OCI-LY7 (cell line): Measurements from ENCODE around the gene PRR15L. TPM values are rescaled to one million over a fixed set of nuclear protein-coding genes. Genes with fewer than 3 reads are reported as not detected.

Experiments
- BruUV-seq: library from RNA; stranded (reverse); fragments of 400-500 nt; replicated peaks from 2 replicates; lab custom pipeline; 2021; lab: Mats Ljungman, UMichigan
- CTCF ChIA-PET: fragments of 300-600 bp; sonication (Branson Sonifier 250); formaldehyde crosslinking; loops from one replicate; lab custom pipeline; 2022; ENCODE audit warnings: antibody characterized with exemption; ENCODE audit not compliant: unreplicated experiment; lab: Charles Lee
- POLR2A ChIA-PET: fragments of 300-600 bp; sonication (Branson Sonifier 250); formaldehyde crosslinking; loops from one replicate; lab custom pipeline; 2022; ENCODE audit warnings: antibody characterized with exemption; lab: Charles Lee
- DNase-seq: peaks from one replicate; pipeline ENCODE4 v3.0.0-alpha.2; 2015; ENCODE audit warnings: low spot score
- H2AFZ ChIP-seq: fragments of 200-600 bp; sonication (generic), shearing (Covaris generic); 2 replicates; pipeline ENCODE4 v1.6.1; 2014; ENCODE audit warnings: mild to moderate bottlenecking, antibody characterized with exemption, low read length, moderate library complexity
- H3K27ac ChIP-seq: fragments of 200-600 bp; sonication (generic); 2 replicates; pipeline ENCODE4 v1.5.1; 2014; ENCODE audit warnings: mixed run types, low read depth, mild to moderate bottlenecking, moderate library complexity, low read length, inconsistent platforms; ENCODE audit not compliant: poor library complexity, severe bottlenecking
- H3K36me3 ChIP-seq: fragments of 200-600 bp; sonication (generic); 2 replicates; pipeline ENCODE4 v1.6.1; 2014; ENCODE audit warnings: mild to moderate bottlenecking, antibody characterized with exemption, low read length, moderate library complexity, mixed read lengths; ENCODE audit not compliant: insufficient read depth
- H3K4me1 ChIP-seq: fragments of 200-600 bp; sonication (generic); 2 replicates; pipeline ENCODE4 v1.5.1; 2014; ENCODE audit warnings: mild to moderate bottlenecking, low read length; ENCODE audit not compliant: insufficient read depth, poor library complexity, severe bottlenecking
- H3K4me2 ChIP-seq: fragments of 200-600 bp; sonication (generic); 2 replicates; pipeline ENCODE4 v1.6.1; 2014; ENCODE audit warnings: mild to moderate bottlenecking, low read length
- H3K4me3 ChIP-seq: fragments of 200-600 bp; sonication (generic); 2 replicates; pipeline ENCODE4 v1.5.1; 2014; ENCODE audit warnings: mild to moderate bottlenecking, low read depth, low read length; ENCODE audit not compliant: poor library complexity, severe bottlenecking
- H3K79me2 ChIP-seq: fragments of 200-600 bp; sonication (generic); 2 replicates; pipeline ENCODE4 v1.6.1; 2016; ENCODE audit warnings: low read depth, mild to moderate bottlenecking, low read length, moderate library complexity, mixed read lengths; ENCODE audit not compliant: insufficient read depth
- H3K9me2 ChIP-seq: fragments of 200-600 bp; sonication (generic); 2 replicates; pipeline ENCODE4 v1.6.1; 2016; ENCODE audit warnings: mild to moderate bottlenecking, low read length, mixed read lengths; ENCODE audit not compliant: insufficient read depth
- H3K9me3 ChIP-seq: fragments of 200-600 bp; sonication (generic); 2 replicates; pipeline ENCODE4 v1.6.1; 2014; ENCODE audit warnings: mild to moderate bottlenecking, mixed run types, low read length, mixed read lengths
- H4K20me1 ChIP-seq: fragments of 200-600 bp; sonication (generic); 2 replicates; pipeline ENCODE4 v1.6.1; 2014; ENCODE audit warnings: mild to moderate bottlenecking, antibody characterized with exemption, low read length, moderate library complexity, mixed read lengths; ENCODE audit not compliant: insufficient read depth
- EZH2phosphoT487 ChIP-seq: fragments of 200-600 bp; sonication (generic); IDR thresholded peaks from 2 replicates; pipeline ENCODE4 v1.6.1; 2018; ENCODE audit warnings: low read depth, borderline replicate concordance, mild to moderate bottlenecking, mixed run types, antibody characterized with exemption, low read length, moderate library complexity, mixed read lengths
- intact Hi-C: fragments of 100-400 bp; cut with micrococcal nuclease; formaldehyde crosslinking; loops from one replicate; pipeline ENCODE4 v1.10.0; 2022; ENCODE audit not compliant: unreplicated experiment
- total RNA-seq, 2 experiments: library from RNA; depleted of rRNA in 1 of 2; stranded (reverse); fragments of >200 nt in 1 of 2; shearing (Covaris generic) in 1 of 2; gene quantifications; 2 replicates each; pipeline ENCODE4 v1.2.3, GENCODE V29; 2014 to 2022
- TF ChIP-seq, protein P1 (sequence below): fragments of 200-600 bp; sonication (generic); conservative IDR thresholded peaks from 2 replicates; pipeline ENCODE4 v1.5.1; 2014; ENCODE audit warnings: mild to moderate bottlenecking, antibody characterized with exemption, low read length, moderate library complexity, mixed read lengths

The PRR15L gene
- total RNA-seq, 2 experiments from 2014 or later: not detected

DNA sequence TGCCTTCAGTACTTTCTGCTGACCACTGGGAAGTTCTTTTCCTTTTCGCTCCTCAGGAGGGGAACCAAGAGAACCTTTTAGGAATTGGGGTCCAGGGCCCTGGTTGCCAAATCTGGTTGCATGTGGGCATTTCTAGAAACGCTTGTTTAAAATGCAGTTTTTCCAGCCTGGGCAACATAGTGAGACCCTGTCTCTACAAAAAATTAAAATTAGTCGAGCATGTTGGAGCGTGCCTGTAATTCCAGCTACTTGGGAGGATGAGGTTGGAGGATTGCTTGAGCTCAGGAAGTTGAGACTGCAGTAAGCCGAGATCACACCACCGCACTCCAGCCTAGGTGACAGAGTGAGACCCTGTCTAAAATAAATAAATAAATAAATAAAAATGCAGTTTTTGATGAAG lies 15.1 kb downstream of the PRR15L start:
- Histone ChIP-seq H3K9me3 (no peaks in the 10 kb centered on the region), H3K4me3 (peak overlapping the region; percentile 84), H4K20me1 (no peaks in the 10 kb centered on the region), H3K9me2 (no peaks in the 10 kb centered on the region), H3K27ac (peak overlapping the region; percentile 41), H3K4me2 (peak overlapping the region; percentile 98), H3K36me3 (peaks cover 27% of the 10 kb centered on the region), H3K79me2 (peaks cover 20% of the 10 kb centered on the region), H3K4me1 (peaks cover 44% of the 10 kb centered on the region), H2AFZ (peak overlapping the region; percentile 75; the same call in 1 of the 2 replicates)
- intact Hi-C loops: no loop called here
- POLR2A ChIA-PET: interaction anchor here (0.6 kb wide), 1 partner anchor 13 kb away, joined by 3 read pairs; no protein-coding TSS in a partner anchor
- DNase-seq: no peak
- BruUV-seq: no TSS peak
- CTCF ChIA-PET: interaction anchor here (0.5 kb wide), 1 partner anchor 106 kb away, joined by 4 read pairs; the partner anchor contains the start of gene NFE2L1
- TF ChIP-seq, protein P1, sequence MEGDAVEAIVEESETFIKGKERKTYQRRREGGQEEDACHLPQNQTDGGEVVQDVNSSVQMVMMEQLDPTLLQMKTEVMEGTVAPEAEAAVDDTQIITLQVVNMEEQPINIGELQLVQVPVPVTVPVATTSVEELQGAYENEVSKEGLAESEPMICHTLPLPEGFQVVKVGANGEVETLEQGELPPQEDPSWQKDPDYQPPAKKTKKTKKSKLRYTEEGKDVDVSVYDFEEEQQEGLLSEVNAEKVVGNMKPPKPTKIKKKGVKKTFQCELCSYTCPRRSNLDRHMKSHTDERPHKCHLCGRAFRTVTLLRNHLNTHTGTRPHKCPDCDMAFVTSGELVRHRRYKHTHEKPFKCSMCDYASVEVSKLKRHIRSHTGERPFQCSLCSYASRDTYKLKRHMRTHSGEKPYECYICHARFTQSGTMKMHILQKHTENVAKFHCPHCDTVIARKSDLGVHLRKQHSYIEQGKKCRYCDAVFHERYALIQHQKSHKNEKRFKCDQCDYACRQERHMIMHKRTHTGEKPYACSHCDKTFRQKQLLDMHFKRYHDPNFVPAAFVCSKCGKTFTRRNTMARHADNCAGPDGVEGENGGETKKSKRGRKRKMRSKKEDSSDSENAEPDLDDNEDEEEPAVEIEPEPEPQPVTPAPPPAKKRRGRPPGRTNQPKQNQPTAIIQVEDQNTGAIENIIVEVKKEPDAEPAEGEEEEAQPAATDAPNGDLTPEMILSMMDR: no peak
- no peak for TF ChIP-seq EZH2phosphoT487

GRCh38 chr17:47942096-47942510 lies 15.6 kb downstream of the PRR15L start:
- DNase-seq: peak; percentile 28
- ChIA-PET POLR2A (interaction anchor here (0.6 to 0.9 kb wide), 2 partner anchors 13 to 24 kb away, joined by 3 read pairs; no protein-coding TSS in a partner anchor), CTCF (interaction anchor here (0.5 kb wide), 1 partner anchor 106 kb away, joined by 4 read pairs; the partner anchor contains the start of gene NFE2L1)
- peak overlapping the region; percentile 75 for H2AFZ ChIP-seq
- no peaks in the 10 kb centered on the region for H4K20me1 ChIP-seq
- no peaks in the 10 kb centered on the region for H3K9me3 ChIP-seq
- peaks cover 20% of the 10 kb centered on the region for H3K79me2 ChIP-seq
- H3K4me2 ChIP-seq: peak overlapping the region; percentile 98
- BruUV-seq: no TSS peak
- no peak for TF ChIP-seq EZH2phosphoT487
- TF ChIP-seq, protein P1: no peak
- intact Hi-C loops: no loop called here
- peak overlapping the region; percentile 41 for H3K27ac ChIP-seq
- peaks cover 44% of the 10 kb centered on the region for H3K4me1 ChIP-seq
- peak overlapping the region; percentile 84 for H3K4me3 ChIP-seq
- no peaks in the 10 kb centered on the region for H3K9me2 ChIP-seq
- peaks cover 27% of the 10 kb centered on the region for H3K36me3 ChIP-seq
